ENCODE data around the gene NIN. TPM values are rescaled to one million over a fixed set of nuclear protein-coding genes. Genes with fewer than 3 reads are reported as not detected.

NIN gene
- total RNA-seq, 1 experiment from 2014 or later: 26.6 TPM

DNA sequence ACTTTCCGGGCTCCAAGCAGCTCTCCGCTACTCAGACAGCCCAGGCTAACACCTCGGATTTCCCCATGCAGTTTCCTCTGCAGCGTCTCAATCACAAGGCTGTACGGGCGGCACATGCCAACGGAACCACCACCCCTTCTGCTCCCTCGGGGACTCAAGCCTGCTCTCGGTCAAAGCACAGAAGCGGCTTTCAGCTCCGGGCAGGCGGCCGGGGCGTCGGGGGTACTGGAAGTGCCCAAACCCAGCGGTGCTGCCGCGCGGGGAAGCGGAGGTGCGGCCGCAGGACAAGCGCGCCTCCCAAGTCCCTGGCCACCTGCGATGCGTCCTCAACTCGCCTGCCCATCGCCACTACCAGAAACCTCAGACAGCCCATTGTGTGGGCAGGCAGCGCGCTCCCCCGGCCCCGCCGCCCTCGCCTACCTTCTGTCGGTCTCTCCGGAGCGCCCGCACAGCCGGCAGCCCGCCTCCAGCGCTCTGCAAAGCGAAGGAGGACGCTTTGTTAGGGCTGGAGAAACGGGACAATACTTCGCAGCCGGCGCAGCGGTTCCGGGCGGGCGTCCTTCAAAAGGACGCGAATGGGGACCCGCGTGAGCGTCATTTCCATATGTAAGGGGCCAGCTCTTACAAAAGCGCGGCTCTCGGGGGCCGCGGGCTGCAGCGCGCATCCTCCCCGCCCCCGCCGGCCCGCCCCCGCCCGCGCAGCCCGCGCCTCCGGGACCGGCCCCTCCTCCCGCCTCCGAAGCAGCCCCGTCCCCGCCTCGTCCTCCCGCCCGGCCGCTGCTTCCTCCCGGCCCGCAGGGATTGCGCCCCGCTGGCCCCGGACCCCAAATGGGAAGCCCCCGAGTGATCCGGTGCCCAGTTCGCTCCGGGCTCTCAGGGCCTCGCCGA lies 674 bp downstream of the NIN start:
- intact Hi-C loops (cut with micrococcal nuclease; ENCODE audit: unreplicated experiment): no loop called here
- no peak overlapping the region for H3K27ac Mint-ChIP-seq (ENCODE audit: unreplicated experiment)
- H3K36me3 Mint-ChIP-seq (ENCODE audit: insufficient read depth, unreplicated experiment): peaks cover 30% of the 10 kb centered on the region
- no peaks in the 10 kb centered on the region for H3K9me3 Mint-ChIP-seq (ENCODE audit: low read depth, unreplicated experiment)
- H3K4me3 Mint-ChIP-seq (ENCODE audit: low read depth, unreplicated experiment): peak overlapping the region; percentile 93
- H3K27me3 Mint-ChIP-seq (ENCODE audit: unreplicated experiment): peaks cover 28% of the 10 kb centered on the region
- CTCF ChIA-PET: interaction anchor here (1.0 to 1.2 kb wide), 2 partner anchors 30 kb away, joined by 4 to 10 read pairs; no protein-coding TSS in a partner anchor
- BruUV-seq (replicated peaks): no TSS peak
- H3K4me1 Mint-ChIP-seq (ENCODE audit: low read depth, unreplicated experiment): peaks cover 9% of the 10 kb centered on the region
- TF ChIP-seq, protein P1, sequence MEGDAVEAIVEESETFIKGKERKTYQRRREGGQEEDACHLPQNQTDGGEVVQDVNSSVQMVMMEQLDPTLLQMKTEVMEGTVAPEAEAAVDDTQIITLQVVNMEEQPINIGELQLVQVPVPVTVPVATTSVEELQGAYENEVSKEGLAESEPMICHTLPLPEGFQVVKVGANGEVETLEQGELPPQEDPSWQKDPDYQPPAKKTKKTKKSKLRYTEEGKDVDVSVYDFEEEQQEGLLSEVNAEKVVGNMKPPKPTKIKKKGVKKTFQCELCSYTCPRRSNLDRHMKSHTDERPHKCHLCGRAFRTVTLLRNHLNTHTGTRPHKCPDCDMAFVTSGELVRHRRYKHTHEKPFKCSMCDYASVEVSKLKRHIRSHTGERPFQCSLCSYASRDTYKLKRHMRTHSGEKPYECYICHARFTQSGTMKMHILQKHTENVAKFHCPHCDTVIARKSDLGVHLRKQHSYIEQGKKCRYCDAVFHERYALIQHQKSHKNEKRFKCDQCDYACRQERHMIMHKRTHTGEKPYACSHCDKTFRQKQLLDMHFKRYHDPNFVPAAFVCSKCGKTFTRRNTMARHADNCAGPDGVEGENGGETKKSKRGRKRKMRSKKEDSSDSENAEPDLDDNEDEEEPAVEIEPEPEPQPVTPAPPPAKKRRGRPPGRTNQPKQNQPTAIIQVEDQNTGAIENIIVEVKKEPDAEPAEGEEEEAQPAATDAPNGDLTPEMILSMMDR (IDR thresholded peaks at IDR 0.05; ENCODE audit: unreplicated experiment): no peak
- DNase-seq: peak; percentile 34

DNA sequence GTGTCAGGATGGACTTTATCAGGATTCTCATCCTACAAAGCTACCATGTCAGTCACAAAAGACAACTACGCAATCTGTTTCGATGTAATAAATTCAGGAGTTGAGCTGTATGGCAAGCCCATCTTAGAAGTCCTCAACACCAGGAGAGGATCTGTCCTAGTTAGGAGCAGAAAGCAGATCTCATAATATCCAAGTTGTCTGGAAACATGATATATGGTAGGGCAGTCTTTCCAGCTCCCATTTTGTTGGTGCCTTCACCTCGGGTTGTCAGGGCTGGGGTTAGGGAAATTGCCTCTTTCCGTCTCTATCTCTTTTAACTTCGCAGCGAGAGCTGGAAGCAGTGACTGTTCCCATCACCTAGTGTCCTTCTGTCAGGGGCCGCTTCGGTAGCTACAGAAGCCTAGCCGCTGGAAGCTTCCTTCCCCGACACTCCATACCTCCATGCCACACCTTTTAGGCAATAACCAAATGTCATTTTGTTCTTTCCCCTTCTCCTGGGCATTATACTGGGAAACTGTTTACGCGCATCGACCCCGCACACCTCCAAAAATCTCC lies 1.4 kb downstream of the NIN start:
- Mint-ChIP-seq H3K4me1 (ENCODE audit: low read depth, unreplicated experiment) (peaks cover 9% of the 10 kb centered on the region), H3K9me3 (ENCODE audit: low read depth, unreplicated experiment) (no peaks in the 10 kb centered on the region), H3K36me3 (ENCODE audit: insufficient read depth, unreplicated experiment) (peaks cover 30% of the 10 kb centered on the region), H3K27ac (ENCODE audit: unreplicated experiment) (no peak overlapping the region), H3K4me3 (ENCODE audit: low read depth, unreplicated experiment) (peak overlapping the region; percentile 93), H3K27me3 (ENCODE audit: unreplicated experiment) (peaks cover 28% of the 10 kb centered on the region)
- CTCF ChIA-PET: interaction anchor here (1.0 kb wide), 1 partner anchor 31 kb away, joined by 10 read pairs; no protein-coding TSS in a partner anchor
- TF ChIP-seq, protein P1 (IDR thresholded peaks at IDR 0.05; ENCODE audit: unreplicated experiment): no peak
- DNase-seq: no peak
- intact Hi-C loops (cut with micrococcal nuclease; ENCODE audit: unreplicated experiment): no loop called here
- no TSS peak for BruUV-seq (replicated peaks)

DNA sequence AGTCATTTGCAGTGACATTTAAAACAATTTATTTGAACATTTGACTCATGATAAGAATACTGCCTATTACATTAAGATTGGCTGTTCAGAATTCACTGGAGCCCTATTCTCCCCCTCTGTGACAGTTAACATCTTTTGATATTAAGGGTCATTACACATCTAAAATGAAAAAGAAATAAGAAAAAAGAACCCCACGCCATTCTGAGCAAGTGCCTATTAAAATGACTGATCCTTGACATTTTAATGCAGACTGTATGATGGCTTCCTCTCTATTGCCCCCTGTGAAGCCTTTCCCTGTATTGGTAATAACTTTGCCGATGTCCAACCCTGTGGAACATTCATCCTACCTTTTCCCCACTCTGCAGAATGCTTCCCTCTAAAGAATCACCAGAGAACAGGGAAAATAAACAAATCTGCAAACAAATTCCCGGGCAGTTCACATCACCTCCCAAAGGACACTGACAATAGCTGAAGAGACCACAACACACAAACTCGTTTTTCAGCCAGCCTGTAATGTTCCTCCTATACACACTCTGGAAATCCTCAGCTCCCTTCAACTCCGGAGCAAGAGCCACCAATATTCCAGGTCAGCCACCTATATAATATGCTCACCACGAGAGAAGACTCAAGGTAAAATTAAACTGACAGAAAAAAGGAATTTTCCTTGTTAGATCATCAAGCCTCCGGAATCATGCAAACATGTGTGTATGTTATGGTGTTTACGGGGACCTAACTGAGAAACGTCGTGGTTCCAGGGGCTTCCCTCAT lies 2.1 kb downstream of the NIN start:
- H3K4me3 Mint-ChIP-seq (ENCODE audit: low read depth, unreplicated experiment): peak overlapping the region; percentile 93

DNA sequence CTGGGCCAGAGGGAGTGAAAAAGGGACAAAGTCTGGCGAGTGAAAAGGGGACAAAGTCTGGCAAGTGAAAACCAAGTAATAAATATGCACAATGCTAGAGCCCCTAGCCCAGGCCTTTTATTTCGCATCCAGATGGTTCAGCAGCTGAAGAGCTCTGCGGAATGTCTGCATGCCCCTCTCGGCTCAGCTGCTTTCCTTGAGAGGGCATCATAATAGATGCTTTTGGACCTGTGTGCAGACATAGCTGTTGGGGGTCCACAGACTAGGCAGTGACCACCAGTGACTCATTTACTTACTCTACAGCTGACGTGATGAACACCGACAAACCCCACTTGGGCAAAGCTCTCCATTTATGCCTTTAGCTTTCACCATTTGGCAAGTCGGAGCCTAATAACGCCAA lies 4.3 kb downstream of the NIN start:
- Mint-ChIP-seq H3K4me1 (ENCODE audit: low read depth, unreplicated experiment) (peaks cover 9% of the 10 kb centered on the region), H3K27me3 (ENCODE audit: unreplicated experiment) (peaks cover 13% of the 10 kb centered on the region), H3K9me3 (ENCODE audit: low read depth, unreplicated experiment) (no peaks in the 10 kb centered on the region), H3K36me3 (ENCODE audit: insufficient read depth, unreplicated experiment) (peaks cover 19% of the 10 kb centered on the region), H3K4me3 (ENCODE audit: low read depth, unreplicated experiment) (no peak overlapping the region), H3K27ac (ENCODE audit: unreplicated experiment) (no peak overlapping the region)
- TF ChIP-seq, protein P1 (IDR thresholded peaks at IDR 0.05; ENCODE audit: unreplicated experiment): no peak
- intact Hi-C loops (cut with micrococcal nuclease; ENCODE audit: unreplicated experiment): no loop called here
- CTCF ChIA-PET: interaction anchor here (0.6 kb wide), 1 partner anchor 1065 kb away, joined by 3 read pairs; no protein-coding TSS in a partner anchor
- DNase-seq: no peak
- BruUV-seq (replicated peaks): no TSS peak

More for the DNA sequence above, 2.1 kb downstream of the NIN start:
- CTCF ChIA-PET: interaction anchor here (1.0 kb wide), 1 partner anchor 31 kb away, joined by 10 read pairs; no protein-coding TSS in a partner anchor
- Mint-ChIP-seq H3K4me1 (ENCODE audit: low read depth, unreplicated experiment) (peaks cover 9% of the 10 kb centered on the region), H3K9me3 (ENCODE audit: low read depth, unreplicated experiment) (no peaks in the 10 kb centered on the region), H3K27ac (ENCODE audit: unreplicated experiment) (no peak overlapping the region), H3K27me3 (ENCODE audit: unreplicated experiment) (peaks cover 28% of the 10 kb centered on the region), H3K36me3 (ENCODE audit: insufficient read depth, unreplicated experiment) (peaks cover 30% of the 10 kb centered on the region)
- intact Hi-C loops (cut with micrococcal nuclease; ENCODE audit: unreplicated experiment): no loop called here
- TF ChIP-seq, protein P1 (IDR thresholded peaks at IDR 0.05; ENCODE audit: unreplicated experiment): no peak
- no peak for DNase-seq
- BruUV-seq (replicated peaks): TSS peak; percentile 35
